GM19023 (cell line): ENCODE measurements around the gene COX5A.

ENCODE experiments used
- ATAC-seq: cut with Tn5 transposase; IDR thresholded peaks from one replicate; pipeline ENCODE4 v1.9.1; 2021; ENCODE audit warnings: mild to moderate bottlenecking, moderate library complexity; ENCODE audit not compliant: unreplicated experiment

The COX5A gene

DNA sequence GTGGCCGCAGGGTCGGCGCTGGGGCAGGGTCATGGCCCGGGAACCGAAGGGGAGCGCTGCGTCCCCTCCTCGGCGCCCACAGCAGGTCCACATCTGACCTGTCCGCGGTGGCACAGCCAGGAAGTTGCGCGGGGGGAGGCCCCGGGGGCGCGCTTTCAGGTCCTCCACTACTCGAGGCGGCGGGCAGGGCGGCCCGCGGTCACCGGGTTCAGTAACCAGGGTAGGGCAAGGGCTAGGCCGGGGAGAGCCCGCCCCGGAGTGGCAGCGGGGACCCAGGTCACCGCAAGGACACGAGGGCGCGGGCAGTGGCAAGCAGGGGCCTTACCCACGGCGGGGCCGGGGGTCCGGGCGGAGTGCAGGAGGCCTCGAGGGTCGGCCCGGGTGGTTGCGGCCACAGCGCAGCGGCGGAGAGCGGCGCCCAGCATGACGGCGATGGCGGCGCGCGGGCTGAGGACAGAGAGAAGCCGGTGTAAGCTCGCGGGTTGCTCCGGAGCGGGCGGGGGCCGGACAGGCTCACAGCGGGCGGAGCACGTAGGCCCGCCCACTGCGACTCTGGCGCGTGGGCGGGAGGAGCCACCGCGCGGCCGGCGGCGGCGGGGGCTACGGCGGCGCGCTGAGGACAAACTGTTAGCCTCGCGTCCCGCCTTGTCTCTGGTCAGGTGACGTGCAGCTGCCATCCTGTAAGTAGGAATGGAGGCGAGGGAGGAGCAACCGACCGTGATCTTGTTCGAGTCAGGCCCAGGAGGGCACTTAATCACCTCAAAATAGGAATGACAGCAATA lies at the start of gene COX5A:
COX5A (minus strand) TSS at position 484 of the 782 bp plus-strand sequence; CDS start at position 425, 59 bp downstream.
- ATAC-seq: peak; percentile 93

DNA sequence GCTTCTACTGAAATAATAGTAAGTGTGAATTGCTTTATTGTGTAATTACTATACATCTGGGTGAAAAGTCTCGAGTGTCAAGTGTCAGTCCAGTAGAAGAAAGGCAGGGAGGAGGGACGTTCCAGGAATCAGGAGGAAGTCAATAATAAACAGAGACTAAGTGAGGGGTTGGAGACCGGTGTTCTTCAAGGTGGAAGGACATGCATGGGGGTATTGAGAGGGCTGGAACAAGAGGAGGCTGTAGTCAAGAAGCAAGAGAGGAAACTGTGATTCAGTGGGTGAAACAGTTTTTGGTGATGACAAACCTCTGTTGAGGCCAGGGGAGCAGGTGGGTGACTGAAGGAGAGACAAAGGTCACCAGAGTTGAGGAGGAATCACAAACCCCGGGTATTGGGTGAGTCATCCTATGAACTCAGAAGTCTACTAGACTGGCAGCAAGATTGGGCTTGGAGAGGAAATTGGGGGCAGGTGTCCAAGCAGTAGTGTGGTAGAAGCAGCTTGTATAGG lies 45.9 kb upstream of the COX5A start:
- no peak for ATAC-seq

DNA sequence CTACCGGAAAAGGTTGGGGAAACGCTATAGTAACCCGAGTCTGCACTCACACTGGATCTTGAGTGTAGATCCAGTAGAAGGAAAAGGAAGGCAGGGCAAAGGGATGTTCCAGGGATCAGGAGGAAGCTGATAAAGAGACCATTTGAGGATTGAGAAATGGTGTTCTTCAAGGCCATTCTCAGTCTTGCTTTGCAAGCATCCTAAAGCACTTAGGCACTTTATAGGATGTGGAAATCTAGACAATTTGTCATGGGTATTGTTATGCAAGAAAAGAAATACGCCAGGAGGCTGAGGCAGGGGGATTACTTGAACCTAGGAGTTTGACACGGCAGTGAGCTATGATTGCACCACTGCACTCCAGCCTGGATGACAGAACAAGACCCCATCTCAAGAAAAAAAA lies 44.3 kb upstream of the COX5A start:
- no peak for ATAC-seq

DNA sequence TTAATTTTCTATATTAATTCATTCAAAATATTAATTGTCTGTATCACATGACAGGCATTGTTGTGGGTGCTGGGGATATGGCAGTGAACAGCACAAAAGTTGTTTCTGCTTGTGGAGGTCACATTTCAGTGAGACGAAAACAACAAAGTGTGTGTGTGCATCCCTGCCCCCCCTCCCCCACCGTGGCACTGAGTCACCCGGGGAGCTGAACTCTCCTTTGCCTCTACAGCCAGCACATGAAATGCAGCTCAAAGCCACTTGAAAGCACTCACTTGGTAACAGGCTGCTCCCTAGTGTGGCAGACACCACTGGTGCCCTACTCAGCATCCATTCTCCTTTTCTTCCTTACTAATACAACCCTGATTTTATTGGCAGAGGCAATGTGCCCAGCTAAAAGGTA lies 40.6 kb upstream of the COX5A start:
- ATAC-seq: no peak

DNA sequence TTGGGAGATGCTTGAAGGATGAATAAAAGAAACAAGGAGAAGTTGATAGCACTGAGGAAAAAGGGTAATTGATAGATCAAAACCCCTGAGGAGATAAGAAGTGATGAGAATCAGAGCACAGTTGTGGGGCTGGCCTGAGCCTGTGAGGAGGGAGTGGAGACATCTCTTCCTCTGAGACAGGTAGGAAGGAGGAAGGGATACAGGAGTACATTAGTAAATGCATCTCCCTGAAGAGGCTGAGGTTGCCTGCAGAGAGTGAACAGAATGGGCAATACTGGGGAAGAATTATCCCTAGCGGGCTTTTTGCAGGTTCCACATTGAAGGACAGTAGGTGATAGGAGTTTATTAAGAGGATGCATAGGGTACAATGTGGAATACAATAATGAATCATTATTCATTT lies 40.2 kb upstream of the COX5A start:
- ATAC-seq: no peak

DNA sequence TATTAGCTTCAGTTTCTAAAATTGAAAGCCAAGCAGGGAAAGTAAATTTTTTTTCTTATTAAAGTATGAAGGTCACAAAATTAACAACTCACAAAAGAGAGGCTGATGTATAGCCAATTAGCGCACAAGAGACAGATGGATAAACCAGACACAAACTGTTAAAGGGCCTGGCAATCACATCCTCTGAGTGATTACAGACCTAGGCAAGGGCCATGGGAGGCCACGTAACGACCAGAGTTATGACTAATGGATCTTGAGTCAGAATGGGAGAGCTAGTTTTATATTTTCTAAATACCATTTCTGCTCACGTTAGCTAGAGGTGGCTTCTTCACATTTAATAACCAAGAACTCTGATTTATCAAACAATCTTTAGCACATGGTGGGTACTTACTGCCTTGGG lies 39.7 kb upstream of the COX5A start:
- no peak for ATAC-seq

DNA sequence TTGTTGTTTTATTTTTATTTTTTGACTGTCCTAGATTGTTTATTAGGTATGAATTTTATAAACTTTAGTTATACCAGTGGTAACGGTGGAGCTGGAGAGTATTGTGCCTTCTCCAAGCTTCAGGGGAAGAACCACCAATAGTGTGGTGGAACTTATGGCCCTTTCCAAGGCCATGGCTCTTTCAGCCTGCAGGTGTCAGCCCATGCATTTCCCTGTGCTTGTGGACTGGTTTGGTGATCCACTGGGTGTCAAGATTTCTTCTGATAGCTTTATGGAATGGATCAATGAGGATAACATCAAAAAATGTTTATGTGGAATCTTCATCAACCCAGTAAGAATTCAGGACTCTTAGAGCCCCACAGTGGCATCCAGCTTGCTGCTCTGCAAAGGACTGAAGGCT lies 38.3 kb upstream of the COX5A start:
- no peak for ATAC-seq

DNA sequence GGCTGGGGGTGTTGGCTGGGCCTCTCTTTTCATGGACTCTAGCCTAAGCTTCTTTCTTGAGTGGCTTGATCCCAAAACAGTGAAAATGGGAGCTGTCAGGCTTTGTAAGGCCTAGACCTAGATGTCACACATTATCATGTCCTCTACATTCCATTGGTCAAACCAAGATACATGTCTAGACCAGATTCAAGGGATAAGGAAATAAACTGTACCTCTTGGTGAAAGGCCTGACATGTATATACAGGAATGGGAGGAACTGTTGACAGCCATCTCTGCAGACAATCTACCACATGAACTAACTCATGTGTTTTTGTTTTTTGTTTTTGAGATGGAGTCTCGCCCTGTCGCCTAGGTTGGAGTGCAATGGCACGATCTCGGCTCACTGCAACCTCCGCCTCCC lies 29.8 kb upstream of the COX5A start:
- ATAC-seq: no peak

DNA sequence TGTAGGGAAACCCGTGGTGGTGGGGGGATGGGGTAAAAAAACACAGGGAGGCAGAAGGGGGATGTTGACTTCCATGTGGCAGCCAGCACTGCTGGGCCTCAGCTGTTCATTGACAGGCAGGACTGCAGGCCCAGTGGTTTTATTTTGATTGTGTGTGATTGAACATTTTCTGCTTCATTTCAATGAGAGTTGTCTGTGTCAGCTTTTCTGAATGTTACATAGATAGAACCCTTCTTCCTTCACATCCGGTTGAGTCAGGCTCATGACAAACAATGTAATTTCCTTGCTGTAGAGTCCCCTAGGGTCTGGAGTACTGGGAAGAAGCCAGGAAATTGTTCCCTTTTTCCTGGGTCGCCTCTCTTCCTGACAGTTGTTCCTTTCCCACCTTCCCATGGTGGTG lies 26.9 kb upstream of the COX5A start:
- ATAC-seq: no peak

DNA sequence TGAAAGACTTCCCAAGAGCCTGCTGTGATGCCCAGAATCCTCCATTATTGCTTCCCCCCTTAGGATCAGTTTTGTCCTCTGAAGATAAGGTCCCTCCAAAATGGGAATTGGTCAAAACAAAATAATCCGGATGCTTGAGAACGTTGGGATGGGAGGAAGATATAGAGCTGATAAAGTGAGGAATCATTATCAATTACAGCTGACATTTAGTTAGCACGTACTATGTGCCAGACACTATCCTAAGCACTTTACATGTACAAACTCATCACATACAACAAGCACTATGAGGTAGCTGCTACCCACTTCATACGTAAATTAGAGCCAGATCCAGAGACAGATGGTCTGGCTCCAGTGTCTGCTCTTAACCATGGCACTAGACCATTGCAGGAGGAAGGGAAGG lies 25.3 kb upstream of the COX5A start:
- no peak for ATAC-seq

DNA sequence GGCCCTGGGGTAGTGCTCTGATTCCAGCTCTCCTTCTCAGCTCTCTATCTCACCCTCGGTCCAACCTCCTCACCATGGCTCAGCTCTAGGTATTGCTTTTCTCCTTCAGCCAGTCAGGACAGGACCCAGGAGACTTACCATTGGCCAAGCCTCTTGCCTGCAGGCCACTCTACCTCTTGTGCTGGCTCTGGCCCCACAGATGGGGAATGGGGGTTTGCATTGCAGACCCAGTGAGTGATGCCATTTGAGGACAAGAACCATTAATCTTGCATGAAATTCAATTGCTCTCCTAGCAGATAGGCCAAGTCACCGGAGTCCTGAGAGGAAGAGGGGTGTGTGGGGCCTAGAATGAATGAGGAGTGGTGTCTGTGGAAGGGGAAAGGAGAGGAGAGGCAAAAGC lies 24.8 kb upstream of the COX5A start:
- ATAC-seq: no peak

DNA sequence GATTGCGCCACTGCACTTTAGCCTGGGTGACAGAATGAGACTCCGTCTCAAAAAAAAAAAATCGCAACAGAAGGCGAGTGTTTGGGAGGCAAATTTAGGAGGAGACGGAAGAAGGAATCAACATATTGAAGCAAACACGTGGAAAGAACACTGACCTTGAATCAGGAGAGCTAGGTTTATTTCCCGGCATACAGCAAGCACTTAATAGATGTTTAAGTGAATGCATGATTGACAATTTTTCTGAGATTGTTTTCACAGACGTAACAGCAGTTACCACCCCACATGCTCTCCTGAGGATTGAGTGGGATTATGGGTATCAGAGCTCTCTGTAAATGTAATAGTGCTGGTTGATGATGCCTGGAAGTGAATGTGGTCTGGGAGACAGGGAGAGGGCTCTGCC lies 24.3 kb upstream of the COX5A start:
- no peak for ATAC-seq

DNA sequence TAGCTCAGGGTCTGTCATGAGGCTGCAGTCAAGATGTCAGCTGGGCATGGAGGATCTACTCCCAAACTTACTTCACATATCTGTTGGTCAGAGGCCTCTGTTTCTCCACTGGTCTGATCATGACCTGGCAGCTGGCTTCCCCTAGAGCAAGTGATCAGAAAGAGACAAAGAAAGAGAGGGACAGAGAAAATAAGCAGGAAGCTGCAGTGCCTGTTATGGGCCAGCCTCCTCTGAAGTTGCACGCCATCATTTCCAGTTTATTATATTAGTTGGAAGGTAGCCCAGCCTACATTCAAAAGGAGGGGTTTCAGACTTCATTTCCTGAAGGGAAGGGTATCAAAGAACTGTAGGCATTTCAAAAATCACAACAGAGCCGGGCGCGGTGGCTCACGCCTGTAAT lies 23.7 kb upstream of the COX5A start:
- no peak for ATAC-seq

DNA sequence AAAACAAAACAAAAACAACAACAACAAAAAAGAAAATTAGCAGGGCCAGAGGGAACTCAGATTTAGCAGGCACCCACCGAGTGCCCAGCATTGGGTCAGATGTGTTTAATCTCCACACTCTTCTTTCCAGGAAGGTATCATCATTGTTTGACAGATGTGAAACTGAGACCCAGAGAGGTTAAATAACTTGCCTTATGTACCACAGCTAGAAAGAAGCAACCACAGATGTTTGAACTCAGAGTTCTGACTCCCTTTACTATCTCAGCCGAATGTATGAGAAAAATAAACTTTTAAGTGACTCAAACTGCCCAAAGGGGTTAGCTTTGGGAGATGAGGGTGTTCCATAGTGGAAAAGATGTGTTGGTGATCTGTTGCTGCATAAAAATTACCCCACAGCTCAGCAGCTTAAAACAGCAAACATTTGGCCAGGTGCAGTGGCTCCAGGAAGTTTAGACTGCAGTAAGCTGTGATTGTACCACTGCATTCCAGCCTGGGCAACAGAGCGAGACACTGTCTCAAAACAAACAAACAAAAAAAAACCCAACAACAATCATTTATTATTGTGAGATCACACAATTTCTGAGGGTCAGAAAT lies 23.2 kb upstream of the COX5A start:
- ATAC-seq: no peak

DNA sequence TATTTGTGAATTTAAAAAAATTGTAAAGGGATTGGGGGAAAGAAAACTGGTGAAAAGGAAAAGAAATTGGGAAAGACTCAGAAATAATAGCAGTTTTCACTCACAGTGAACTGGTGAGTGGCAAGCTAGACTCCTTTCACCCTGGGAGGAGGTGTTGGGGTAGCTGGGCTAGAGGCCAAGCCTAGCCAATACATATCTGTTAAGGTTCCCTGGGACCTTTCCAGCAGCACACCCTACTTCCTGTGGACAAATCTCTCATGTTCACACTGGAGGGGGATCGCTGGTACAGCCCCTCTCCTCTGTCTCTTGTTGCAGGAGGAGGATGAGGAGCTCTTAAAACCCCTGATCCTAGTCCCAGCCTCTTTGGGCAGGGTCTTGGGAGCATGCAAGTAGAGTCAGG lies 22.4 kb upstream of the COX5A start:
- no peak for ATAC-seq

DNA sequence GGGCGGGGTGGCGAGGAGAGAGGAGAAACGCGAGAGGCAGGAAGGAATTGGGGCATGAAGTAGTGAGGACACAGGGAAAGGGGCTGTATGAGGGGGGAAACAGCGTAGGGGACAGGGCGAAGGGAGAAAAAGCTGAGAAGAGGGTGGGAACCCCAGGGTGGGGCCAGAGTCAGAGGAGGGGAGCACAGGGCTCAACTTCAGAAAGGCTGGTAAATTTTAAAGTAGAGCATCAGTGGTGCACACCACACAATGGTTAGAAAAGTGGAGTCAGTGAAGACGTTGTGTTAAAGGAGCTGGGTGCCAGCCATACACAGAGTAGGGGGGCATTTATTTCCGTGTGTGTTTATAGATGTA lies 21.7 kb upstream of the COX5A start:
- no peak for ATAC-seq

DNA sequence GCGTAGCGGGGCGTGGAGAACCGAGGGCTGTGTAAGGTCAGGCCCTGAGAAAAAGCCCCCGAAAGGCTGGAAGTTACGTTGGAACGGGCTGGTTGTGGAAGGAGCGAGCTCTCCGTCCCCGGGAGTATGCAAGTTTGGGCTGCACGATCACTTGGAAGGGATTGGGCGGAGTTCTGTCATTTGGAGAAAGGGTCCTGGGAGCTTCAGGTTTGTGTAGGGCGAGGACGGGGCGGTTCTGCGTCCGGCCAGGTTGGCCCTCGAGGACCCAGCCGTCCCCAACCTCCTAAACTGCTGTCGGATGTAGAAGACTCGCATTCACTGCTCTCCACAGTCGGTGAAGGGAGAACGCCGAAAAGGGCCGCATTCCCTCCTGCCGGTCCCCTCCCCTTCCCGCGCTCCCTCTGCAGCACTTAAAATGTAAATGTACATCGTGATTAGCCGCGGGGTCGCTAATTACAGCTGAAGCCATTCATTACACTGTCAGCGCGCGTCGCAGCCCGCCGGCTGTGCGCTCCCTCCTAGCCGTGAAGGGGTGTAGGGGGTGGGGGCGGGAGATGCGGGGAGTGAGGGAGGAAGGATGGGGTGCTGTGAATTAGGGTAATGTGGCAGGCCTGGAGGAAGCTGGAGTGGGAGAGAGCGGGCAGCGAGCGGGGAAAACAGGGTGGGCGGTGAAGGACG lies 21.2 kb upstream of the COX5A start:
- no peak for ATAC-seq

DNA sequence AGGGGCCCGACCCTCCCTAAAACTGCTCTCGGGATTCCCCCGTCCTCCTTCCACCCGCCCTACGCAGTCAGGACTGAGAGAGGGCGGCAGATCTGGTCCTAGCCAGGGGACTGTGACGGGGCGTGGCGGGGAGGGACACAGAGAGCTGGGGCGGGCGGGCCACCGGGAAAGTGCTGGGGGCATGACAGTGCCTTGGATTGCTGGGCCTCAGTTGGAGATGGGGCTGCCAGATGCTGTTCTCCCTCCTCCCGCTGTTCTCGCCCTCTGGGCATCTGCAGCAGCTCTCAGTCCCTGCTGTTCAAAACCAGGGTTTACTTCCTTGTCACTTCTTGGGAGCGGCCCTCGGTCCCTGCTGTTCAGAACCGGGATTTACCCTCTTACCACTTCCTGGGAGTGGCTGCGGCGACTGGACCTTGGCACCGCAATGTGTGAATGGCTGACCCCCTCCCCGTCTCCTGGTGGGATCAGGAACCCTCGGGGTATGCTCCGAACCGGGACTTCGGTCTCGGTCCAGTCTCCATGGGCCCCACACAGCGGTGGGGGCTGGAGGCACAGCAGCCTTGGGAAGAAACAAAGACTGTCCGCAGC lies 20.5 kb upstream of the COX5A start:
- ATAC-seq: no peak

DNA sequence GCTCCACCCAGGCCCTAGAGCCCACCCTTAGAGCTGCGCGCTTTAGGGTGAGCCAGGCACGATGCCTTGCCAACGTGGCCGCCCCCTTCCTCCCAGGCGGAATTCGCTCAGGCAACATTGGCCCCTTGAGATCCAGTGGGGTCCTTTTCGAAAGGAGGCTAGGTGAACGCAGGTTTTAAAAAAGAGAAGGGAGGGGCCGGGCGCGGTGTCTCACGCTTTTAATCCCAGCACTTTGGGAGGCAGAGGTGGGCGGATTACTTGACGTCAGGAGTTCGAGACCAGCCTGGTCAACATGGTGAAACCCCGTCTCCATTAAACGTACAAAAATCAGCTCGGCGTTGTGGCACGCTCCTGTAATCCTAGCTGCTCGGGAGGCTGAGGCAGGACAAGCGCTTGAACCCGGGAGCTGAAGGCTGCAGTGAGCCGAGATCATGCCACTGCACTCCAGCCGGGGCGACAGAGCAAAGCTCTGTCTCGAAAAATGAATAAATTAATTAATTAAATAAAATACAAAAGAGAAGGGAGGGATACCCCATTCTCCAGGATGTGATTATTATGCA lies 19.7 kb upstream of the COX5A start:
- ATAC-seq: no peak

DNA sequence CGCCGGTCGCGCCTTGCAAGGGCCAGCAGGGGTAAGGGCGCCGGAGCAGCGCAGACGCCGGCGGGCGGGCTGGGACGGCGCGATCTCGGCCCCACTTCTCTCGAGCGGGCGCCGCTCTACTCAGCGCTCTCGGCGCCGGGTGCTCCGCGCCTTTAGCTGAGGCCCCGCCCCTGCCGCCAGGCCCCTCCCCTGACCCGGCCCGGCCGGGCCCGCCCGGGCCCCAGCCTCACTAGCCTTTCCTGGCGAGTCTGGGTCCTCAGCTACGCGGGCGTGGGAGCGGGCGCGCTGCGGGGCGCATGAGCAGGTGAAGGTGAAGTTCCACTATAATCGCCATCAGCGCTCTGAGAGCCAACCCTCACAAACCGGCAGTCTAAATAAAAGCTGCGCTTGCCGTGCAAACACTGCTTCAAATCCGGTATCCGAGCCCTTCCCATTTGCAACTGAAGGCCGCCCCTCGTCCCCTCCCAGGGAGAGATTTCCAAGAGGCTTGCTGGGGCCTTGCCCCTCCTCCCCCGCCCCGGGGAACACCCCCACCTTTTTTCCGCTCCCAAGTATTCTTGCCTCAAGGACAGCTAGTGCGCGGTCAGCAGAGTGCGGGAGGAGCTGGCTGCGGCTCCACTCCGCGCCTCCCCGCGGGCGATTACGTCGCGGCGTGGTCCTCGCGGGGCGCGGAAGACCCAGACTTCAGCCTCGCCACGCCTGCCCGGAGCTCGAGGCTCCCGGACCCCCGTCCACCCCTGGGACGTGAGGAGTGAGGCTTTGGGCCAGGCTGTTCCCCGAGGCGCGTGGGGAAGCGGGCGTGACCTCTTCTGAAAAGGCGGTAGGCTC lies 19.0 kb upstream of the COX5A start, which contains the start of gene RPP25:
RPP25 (minus strand) TSS at position 125 of the 828 bp plus-strand sequence. CDS start 189 bp downstream, outside the sequence.
- ATAC-seq: peak; percentile 74
